HuH-7 (cell line): ENCODE measurements around the gene CCDC57.
A peak's percentile ranks its signal among the peaks of the same experiment; 100 is the strongest.

Experiments used
- DNase-seq: peaks from one replicate; pipeline ENCODE4 v3.0.0; 2011; ENCODE audit warnings: low spot score

Gene CCDC57

DNA sequence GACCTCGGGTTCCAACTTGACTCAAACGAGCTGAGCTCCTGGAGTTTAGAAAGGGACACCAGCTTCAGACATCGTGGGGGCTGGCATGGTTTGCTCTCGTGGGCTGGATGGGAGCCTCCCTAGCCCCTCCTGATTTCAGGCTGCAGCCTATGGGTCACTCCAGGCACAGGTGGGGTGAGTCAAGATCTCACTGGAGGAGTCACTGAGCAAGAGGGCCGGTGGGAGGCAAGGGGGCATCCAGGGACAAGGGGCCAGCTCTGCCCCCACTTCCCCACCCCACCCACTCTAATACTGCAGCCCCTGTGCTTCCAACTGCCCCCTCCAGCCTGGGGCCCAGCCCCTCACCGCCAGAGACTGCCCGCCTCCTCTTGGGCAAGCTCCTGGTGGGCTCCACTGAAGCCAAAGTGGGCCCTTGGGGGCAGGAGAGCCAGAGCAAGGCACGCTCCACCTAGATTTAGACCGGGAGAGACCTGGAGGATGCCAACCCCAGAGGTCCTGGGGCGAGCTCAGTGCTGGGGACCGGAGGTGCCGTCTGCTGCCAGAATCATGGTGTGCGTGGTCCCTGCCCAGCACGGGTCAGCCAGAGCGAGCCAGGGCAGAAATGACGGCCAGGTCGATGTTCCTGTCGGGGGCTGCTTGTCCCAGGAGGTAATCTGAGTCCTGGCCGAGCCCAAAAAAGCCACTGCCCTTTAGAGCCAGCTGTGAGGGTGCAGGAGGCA is 22.6 kb upstream of the CCDC57 start:
- no peak for DNase-seq

DNA sequence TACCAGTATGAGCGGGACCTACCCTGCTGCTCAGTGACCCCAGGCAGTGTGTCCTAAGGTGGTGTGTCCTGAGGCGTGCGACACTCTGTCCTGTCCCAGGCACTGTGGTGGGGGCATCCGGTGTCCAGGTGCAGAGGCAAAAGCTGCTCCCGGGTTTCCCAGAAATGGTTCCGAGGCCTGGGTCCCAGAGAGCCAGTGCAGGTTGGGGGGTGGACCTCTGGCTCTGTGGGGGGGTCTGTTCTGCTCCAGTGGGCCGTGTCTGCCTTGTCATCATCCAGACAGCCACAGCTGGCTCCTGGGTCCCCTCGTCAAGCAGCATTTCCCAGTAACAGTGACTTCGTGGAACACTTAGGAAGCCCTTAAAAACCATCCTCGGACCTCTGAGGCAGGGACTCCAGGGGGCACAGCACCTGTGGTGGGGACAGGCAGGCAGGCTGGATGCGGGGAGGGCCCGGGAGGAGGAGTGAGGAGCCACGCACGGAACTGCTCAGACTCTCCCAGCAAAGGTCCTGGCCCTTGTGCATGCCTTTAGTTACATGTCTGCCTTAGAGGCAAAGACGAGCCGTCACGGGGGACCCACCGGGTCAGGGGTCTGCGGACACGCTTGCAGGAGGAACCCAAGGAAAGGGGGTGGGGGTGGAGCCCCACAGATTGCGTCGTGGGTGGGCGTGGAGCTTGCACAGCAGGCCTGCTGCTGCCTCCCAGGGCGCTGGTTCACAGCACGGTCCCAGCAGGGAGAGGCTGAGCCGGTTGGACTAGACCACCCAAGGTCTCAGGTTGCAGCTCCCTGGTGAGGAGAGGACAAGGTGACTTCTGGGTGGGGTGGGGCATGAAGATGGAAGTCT is 21.8 kb upstream of the CCDC57 start:
- DNase-seq, result no peak

DNA sequence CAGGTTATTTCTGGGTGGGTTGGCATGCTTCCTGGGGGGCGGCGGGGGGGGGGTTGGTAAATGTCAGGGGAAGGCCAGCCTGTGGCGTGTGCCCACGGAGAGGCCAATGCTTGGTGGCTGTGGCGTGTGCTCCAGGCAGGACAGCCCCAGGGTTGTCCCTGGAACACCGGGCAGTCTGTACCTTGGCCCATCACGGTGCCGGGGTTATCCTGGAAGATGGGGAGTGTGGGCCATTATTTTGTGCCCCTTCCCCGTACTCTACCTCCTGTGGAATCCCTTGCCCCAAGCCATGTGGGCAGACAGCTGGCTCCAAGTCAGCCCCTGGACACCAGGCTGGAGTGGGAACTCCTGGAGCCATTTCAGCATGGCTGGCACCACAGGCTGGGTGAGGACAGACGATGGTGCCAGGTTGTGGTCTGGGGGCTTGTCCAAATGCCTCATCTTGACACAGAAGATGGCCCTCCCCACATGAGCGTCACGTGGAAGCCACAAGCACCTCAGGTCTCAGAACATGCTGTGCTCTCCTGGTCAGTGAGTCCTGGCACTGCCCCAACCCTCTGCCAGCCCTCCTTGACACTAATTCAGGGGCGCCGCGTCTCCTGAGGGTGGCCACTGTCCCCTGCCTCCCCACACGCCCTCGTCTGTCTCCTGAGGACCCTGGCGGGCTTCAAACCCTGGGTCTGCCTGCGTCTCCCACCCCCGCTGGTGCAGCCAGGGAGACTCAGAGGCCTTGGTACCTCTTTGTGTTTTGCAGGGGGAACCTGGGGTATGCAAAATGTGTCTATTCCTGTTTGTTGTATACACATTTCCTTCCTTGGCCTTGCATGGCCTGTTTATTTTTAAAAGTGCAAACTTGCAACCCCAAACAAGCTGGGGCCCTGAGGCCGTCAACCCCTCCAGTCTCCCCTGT is 20.5 kb upstream of the CCDC57 start:
- DNase-seq, result no peak

DNA sequence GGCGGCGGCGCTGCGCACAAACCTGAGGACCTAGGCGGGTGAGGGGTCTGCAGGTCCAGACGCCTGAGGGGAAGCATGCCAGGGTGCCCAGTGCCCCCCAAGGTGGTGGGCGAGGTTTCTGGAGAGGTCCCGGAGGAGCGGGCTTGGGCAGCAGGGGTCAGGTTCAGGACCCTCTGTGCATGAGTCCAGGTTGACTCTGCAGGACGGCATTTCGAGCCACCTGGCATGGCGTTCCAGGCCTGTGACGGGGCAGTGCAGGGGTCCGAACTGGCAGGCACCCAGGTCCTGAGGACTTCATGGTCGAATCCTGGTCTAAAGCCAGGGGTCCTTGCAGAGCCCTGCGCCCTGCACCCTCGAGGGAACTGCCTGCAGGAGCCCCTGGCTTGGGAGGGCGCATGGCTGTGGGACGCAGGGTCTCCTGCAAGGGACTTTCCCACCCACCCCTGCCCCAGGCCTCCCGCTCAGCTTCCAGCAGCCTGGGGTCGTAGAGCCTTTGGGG is 19.7 kb upstream of the CCDC57 start:
- no peak for DNase-seq

DNA sequence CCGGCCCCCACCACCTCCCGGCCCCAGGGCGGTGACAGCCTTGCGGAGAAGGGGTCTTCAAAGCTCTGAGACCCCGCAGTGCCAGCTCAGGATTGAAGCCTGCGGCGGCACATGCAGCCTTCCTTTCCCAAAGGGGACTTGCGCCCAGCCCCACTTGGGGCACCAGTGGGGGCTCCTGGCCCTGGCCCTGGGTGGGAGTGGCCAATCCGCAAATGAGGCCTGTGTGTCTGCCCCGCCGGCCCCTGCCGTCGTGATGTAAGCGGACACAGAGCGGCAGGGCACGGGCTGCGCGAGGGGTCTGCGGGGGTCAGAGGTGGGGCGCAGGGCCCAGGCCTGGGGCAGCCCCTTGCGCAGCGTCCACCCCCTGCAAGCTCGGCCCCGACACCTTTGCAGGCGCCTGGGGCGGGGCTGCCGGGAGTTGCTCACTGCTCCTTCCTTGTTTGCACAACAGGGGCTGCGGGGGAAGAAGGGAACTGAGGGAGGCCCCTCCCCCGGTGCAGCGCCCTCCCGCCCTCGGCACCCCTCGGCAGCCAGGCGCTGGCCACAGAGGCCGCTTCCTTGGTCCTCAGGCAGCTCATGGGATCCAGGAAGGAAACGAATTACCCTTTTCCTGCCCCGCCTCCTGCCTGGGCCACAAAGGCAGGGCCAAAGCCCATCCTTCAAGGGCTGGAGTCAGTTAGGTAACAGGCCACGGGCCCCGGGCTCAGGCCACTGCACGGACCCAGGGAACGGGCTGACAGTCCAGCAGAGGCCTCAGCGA is 19.1 kb upstream of the CCDC57 start:
- DNase-seq, result peak; percentile 85

DNA sequence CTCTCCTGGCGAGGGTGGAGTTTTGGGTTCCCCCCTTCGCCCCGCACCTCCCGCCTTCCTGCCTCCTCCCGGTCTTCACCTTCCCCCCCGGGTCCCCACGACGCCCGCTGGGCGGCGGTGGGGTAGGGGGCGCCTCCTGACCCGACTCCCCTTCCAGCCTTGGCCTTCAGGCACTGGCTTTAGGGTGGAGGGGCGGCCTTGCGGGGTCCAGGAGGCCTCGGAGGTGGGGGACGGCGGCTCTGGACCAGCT is 18.6 kb upstream of the CCDC57 start:
- no peak for DNase-seq

DNA sequence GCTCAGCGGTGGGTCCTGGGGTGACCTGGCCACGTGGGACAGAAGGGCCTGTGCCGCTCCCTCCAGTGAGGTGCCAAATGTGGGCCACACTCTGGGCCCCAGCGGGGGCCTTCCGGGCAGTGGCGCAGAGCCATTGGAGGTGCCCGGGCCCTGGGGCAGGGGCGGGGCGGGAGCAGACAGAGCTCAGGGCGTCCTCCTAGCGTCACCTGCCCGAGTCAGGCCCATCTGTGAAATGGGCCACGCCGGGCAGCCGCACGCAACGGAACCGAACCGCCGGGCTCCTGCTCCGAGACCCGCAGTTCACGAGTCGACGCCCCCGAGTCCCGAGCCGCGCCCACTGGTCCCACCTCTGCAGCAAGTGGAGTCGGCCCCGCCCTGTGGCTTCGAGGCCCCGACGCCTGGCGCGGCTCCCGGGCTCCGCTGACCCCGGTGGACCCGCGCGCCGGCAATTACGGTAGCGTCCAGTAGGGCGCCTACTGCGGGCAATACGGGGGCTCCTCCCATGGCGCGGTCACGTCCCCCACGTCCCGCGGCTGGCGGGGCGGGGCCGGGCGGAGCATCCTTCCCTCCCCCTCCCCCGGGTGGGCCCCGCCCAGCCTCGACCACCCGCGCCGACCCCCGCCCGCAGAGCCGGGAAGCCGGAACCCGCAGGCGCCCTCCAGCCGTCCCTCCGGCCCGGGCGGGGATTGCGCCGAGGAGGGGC is 18.1 kb upstream of the CCDC57 start:
- peak; percentile 89 for DNase-seq

DNA sequence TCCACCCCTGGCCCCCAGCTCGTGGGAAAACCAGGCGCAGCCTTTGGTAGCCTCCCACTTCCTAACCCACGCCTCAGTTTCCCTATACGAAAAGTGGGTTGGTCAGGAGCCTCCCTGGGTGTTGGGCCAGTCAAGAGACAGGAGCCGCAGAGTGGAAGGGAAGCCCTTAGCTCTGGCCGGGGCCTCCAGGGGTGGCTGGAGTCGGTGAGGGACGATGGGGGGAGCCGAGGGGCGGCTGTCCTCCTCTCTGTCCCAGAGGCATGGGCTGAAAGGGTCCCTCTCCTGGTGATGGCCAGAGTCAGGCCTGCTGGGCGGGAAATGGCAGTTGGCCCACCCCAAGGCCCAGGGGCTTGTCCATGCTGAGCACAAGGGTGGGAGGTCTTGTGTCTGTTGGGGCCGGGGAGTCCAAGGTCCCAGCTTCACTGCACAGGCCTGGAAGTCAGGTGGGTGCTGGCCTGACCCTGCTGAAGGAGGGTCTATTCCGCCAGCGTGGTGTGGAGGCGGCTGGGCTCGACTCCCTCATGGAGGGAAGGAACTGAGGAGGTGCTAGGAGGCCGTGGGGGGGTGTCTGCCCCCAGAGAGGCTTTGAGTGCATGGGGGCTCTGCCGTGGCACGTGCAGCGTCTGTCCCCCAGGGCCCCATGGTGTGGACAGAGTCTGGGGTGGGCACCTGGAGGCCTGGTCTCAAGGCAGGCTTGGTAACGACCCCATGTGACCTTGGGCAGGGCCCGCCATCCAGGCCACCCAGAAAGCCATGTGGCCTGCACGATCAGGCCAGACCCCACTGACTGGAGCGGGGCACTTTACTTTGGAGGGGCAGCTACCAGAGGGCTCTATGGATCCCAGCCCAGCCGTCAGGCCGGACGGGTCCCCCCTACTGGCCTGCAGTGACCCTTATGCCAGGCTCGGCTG is 17.3 kb upstream of the CCDC57 start:
- no peak for DNase-seq

DNA sequence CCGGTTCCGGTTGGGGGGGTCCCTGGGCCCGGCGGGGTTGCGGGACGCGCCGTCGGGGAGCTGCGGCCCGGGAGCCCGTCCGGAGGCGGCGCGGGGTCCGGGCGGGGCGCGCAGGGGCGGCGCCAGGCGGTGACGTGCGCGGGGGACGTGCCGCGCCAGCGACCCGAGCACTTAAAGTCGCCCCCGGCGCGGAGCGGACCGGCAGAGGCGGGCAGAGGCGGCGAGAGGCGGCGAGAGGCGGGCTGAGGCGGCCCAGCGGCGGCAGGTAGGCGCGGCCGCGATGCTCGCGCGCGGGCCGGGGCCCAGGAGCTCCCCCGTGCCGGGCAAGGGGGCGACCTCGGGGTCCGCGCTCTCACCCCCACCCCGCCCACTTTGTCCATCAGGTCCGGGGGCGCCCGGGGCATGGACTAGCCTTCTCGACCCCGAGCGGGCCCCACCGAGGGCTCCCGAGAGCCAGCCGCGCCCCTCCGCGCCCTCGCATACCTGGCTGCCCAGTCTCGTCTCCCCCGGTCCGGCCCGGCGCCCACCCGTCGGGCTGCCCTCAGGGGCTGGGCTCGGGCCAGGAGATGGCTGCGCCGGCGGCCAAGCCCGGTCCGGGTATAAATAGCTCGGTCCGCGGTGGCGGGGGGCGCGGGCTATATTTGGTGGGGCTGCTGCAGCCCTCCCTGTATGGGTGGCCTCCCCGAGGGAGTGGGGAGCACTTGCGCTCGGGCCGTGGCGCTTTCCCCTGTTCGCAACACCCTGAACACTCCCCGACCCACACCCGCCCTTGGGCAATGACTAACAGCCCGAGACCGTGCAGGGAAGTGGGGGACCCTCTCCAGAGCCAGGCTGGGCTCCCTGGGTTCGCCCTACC is 16.4 kb upstream of the CCDC57 start, which contains the start of gene SLC16A3:
SLC16A3 (plus strand) TSS at position 201 of the 856 bp plus-strand sequence. CDS start 6,967 bp downstream, outside the sequence.
- DNase-seq, result peak; percentile 88

DNA sequence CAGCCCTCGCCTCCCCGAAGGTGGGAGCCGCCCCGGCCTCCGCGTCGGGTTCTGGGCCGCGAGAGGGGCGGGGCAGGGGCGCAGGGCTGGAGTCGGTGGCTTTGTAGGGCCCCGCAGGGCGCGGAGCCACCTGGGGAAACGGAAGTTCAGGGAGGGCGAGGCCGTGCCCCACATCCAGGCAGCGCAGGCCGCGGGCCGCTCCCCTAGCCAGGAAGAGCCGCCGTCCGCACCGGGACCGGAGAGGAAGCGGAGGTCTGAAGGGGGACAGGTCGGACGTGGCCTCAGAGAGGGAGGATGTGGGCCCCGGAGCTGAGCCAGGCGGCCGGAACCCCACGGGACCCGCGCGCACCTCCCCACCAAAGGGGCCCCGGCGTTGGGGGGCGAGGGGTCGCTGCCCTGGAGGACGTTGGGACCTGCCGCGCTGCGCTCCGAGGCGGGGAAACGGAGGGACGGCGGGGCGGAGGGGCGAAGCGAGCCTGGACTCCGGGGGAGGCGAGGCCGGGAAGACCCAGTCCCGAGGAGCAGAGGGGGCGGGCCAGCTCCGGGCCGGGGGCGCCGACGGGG is 15.7 kb upstream of the CCDC57 start:
- no peak for DNase-seq

DNA sequence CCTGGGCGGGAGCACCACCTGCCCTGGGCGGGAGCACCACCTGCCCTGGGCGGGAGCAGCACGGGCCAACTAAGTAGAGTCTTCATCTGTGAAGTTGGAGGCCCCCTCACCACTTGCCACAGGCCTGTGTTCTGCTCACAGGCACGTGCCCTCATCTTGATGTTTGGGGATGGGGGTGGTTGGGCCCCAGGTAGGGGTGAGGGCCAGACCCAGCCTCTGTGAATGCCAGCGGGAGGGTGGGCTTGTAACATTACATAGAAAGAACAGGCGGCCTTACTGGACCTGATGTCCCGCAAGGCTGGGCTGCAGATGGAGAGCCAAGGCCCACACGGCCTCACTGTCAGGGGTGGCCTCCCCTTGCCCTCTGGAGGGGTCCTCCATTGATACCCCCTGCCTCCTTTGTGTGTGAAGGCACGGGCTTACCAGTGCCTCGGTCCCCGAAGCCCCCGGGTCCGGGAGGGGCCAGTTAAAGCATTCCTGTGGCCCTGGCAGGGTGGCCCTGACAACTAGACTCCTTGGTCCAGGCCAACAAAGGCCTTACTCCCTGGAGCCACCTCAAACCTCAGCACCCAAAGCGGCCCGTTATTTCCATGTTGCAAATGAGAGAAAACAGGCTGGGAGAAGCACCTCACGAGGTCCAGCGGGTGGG is 15.1 kb upstream of the CCDC57 start:
- no peak for DNase-seq

DNA sequence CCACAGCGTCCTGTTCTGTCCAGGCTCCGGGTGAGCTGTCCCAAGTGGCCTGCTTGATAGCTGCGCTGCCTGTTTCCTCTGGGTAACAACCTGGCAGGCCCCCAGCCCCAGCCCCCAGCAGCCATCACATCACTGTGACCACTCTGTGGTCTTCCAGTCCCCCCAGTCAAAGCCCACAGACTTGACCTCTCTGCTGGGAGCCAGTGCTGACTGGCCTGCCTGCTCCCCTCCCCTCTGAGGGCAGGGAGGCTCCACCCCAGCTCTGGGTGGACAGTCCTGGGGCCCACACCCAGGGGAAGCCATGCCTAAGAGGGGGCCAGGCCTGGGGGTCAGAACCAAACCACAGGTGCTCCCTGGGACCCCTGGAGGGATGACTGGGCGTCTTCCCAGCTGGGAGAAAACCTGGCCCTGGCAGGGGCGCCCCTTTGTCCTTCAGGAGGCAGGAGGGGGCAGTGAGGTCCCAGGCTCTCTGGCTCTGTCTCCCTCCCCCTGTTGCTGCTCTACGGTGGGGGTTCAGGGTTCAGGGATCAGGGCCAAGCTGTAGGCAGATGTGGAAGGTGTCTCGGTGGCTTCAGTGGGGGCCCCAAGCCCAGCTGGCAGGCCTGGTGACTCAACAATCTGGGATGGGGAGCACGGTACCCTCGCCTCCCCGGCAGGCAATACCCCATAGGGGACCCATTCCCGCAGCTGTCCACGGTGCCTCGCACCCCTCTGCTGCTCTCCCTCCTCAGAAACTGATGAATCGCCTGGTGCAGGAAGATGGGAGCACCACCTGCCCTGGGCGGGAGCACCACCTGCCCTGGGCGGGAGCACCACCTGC is 14.4 kb upstream of the CCDC57 start:
- no peak for DNase-seq

DNA sequence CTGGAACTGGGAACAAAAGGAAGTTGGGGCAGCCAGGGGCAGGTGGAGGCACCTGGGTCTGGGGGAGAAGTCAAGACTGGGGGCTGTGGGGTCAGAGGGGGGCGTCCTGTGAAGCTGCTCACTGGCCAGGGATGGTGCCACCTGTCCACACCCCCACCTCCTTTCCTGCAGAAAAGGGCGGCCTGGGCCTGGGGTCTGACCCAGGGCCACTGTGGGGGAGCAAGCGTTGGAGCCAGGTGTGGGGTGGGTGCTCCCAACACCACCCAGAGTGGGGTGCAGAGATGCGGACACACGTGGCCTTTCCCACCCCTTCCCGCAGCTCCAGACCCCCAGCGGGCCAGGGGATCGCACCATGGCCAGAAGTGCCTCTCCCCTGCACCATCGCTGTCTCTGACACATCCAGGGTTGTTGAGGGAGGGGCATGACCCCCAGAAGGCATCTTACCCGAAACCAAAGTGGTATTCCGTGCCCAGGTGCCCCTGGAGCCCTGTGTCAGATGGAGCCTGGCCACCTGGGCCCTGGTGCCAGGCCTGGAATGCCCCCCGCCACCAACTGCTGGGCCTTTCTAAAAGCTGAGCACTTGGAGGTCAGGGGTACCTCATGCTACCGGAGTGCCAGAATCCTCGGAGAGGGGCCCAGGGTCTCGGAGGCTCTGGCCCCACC is 13.6 kb upstream of the CCDC57 start:
- no peak for DNase-seq

DNA sequence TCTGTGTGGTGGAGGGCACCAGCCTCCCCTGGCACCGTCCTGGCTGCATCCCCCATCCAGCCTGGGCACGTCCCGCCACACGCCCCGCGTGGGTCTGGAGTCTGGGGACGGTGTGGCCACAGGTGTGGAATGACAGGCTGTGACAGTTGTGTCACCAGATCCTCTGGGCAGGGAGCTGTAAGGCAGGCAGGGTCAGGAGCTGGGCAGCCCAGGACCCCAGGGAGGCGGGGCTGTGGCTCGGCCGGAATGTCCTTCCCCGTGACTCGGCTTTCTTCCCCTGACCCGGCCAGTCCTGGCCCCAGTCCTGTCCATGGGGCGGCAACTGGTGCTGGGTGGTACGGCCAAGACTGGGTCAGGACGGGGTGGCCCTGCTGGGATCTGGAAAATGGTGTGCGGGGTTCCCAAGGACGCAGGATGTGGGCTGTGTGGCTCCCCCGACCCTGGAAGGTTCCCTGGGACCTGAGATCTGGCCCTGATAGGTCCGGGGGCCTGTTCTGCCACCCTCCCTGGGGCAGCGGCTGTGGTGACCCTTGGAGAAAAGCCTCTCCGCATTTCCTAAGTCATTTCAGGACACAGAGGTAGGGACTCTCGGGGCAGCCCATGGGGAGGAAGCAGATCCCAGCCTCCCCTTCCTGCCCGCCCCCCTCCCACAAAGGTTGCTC is 12.9 kb upstream of the CCDC57 start:
- DNase-seq, result no peak

DNA sequence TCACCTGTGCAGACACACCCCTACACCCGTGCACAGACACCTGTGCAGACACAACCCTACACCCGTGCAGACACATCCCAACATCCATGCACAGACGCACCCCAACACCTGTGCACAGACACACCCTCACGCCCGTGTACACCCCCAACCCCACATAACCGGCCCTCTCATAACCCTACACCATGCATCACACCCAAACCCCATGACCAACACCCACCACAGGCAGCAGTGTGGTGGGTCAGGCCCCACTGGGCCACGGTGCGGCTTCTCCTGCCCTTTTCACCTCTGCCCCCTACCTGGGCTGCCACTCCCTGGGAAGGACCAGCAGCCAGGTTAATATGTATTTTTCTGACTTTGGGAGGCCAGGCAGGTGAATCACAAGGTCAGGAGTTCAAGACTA is 12.0 kb upstream of the CCDC57 start:
- no peak for DNase-seq

DNA sequence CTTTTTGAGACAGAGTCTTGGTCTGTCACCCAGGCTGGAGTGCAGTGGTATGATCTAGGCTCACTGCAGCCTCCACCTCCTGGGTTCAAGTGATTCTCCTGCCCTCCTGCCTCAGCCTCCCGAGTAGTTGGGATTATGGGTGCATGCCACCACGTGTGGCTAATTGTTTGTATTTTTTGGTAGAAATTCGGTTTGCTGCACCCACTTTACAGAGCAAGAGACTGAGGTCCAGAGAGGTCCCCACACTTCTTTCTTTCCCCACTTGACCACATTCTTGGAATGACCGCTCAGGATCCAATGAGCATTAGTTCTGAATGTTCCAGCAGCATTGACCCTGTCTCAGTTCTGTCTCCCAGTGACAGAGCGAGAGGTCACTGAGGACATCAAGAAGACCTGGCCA is 10.9 kb upstream of the CCDC57 start:
- DNase-seq, result no peak
